MCF 10A (cell line): ENCODE measurements around the gene NSRP1. TPM values are rescaled to one million over a fixed set of nuclear protein-coding genes. Genes with fewer than 3 reads are reported as not detected.

Experiments used
- BruUV-seq: library from RNA; stranded (reverse); fragments of 400-500 nt; replicated peaks from 2 replicates; lab custom pipeline; 2021; lab: Mats Ljungman, UMichigan
- CTCF ChIA-PET: fragments of 300-600 bp; sonication (Branson Sonifier 250); formaldehyde crosslinking; extraction: SDS; loops from one replicate; lab custom pipeline; 2021; ENCODE audit warnings: antibody characterized with exemption, inconsistent platforms; lab: Yijun Ruan, JAX
- POLR2A ChIA-PET: fragments of 300-600, 350-650 bp; sonication (Branson Sonifier 250); formaldehyde crosslinking; extraction: SDS; loops from one replicate; lab custom pipeline; 2020; ENCODE audit warnings: antibody characterized with exemption, inconsistent platforms; lab: Yijun Ruan, JAX
- DNase-seq: peaks from one replicate; pipeline ENCODE4 v3.0.0-alpha.2; 2018; ENCODE audit not compliant: unreplicated experiment
- H3K27ac Mint-ChIP-seq: one replicate; pipeline ENCODE4 v1.8.0; 2022; ENCODE audit warnings: mild to moderate bottlenecking, low read depth, mixed read lengths; ENCODE audit not compliant: unreplicated experiment
- H3K27me3 Mint-ChIP-seq: one replicate; pipeline ENCODE4 v1.8.0; 2022; ENCODE audit warnings: mixed read lengths; ENCODE audit not compliant: insufficient read depth, unreplicated experiment
- H3K36me3 Mint-ChIP-seq: one replicate; pipeline ENCODE4 v1.8.0; 2022; ENCODE audit warnings: mild to moderate bottlenecking, moderate library complexity, mixed read lengths; ENCODE audit not compliant: insufficient read depth, unreplicated experiment
- H3K4me1 Mint-ChIP-seq: one replicate; pipeline ENCODE4 v1.8.0; 2022; ENCODE audit warnings: mixed read lengths; ENCODE audit not compliant: insufficient read depth, unreplicated experiment
- H3K4me3 Mint-ChIP-seq: one replicate; pipeline ENCODE4 v1.8.0; 2022; ENCODE audit warnings: mild to moderate bottlenecking, moderate library complexity, mixed read lengths; ENCODE audit not compliant: unreplicated experiment
- H3K9me3 Mint-ChIP-seq: one replicate; pipeline ENCODE4 v1.8.0; 2022; ENCODE audit warnings: mixed read lengths; ENCODE audit not compliant: unreplicated experiment
- CTCF ChIP-seq: fragments of 200-600 bp; IDR thresholded peaks from one replicate; pipeline ENCODE4 v1.8.0; 2022; ENCODE audit warnings: antibody characterized with exemption, mild to moderate bottlenecking; ENCODE audit not compliant: unreplicated experiment
- intact Hi-C: fragments of 100-400 bp; cut with micrococcal nuclease; formaldehyde crosslinking; loops from 2 replicates; pipeline ENCODE4 v1.14.1; 2022
- total RNA-seq: library from RNA; stranded (reverse); gene quantifications from 2 replicates; pipeline ENCODE4 v1.2.3, GENCODE V29; 2022

NSRP1 gene
- total RNA-seq, 1 experiment from 2014 or later = 57.3 TPM

- H3K4me3 Mint-ChIP-seq = no peak overlapping the region
- CTCF ChIA-PET = no interaction called here
- POLR2A ChIA-PET = no interaction called here
- peaks cover 11% of the 10 kb centered on the region for H3K4me1 Mint-ChIP-seq
- no peaks in the 10 kb centered on the region for H3K27me3 Mint-ChIP-seq
- DNase-seq = no peak
- intact Hi-C loops = no loop called here
- no peaks in the 10 kb centered on the region for H3K9me3 Mint-ChIP-seq
- no peak overlapping the region for H3K27ac Mint-ChIP-seq
- TF ChIP-seq CTCF = no peak
- no TSS peak for BruUV-seq
- peaks cover 57% of the 10 kb centered on the region for H3K36me3 Mint-ChIP-seq
These were observed 36.8 kb downstream of the NSRP1 start for GRCh38 chr17:30153463-30153862.

- ChIA-PET CTCF (interaction anchor here (0.7 to 1.2 kb wide), 2 partner anchors 50 to 180 kb away, joined by 4 read pairs; no protein-coding TSS in a partner anchor), POLR2A (no interaction called here)
- Mint-ChIP-seq H3K4me1 (peaks cover 5% of the 10 kb centered on the region), H3K27me3 (no peaks in the 10 kb centered on the region), H3K4me3 (no peak overlapping the region), H3K36me3 (peaks cover 58% of the 10 kb centered on the region), H3K27ac (no peak overlapping the region), H3K9me3 (no peaks in the 10 kb centered on the region)
- intact Hi-C loops = no loop called here
- no TSS peak for BruUV-seq
- no peak for TF ChIP-seq CTCF
- no peak for DNase-seq
These were observed 38.8 kb downstream of the NSRP1 start for GRCh38 chr17:30155389-30155788.

- peaks cover 39% of the 10 kb centered on the region for H3K36me3 Mint-ChIP-seq
These were observed 42.4 kb downstream of the NSRP1 start for GRCh38 chr17:30158896-30159625.

More at GRCh38 chr17:30158896-30159625, 42.4 kb downstream of the NSRP1 start:
- H3K4me3 Mint-ChIP-seq = no peak overlapping the region
- H3K27ac Mint-ChIP-seq = no peak overlapping the region
- DNase-seq = no peak
- no peaks in the 10 kb centered on the region for H3K27me3 Mint-ChIP-seq
- no peak for TF ChIP-seq CTCF
- intact Hi-C loops = no loop called here
- H3K9me3 Mint-ChIP-seq = no peaks in the 10 kb centered on the region
- POLR2A ChIA-PET = interaction anchor here (1.6 kb wide), 1 partner anchor 10 kb away, joined by 5 read pairs; no protein-coding TSS in a partner anchor
- H3K4me1 Mint-ChIP-seq = peaks cover 5% of the 10 kb centered on the region
- CTCF ChIA-PET = interaction anchor here (0.6 to 1.4 kb wide), 2 partner anchors 34 to 69 kb away, joined by 3 to 4 read pairs; no protein-coding TSS in a partner anchor
- no TSS peak for BruUV-seq
